ENCODE results near the gene PEMT.

DNA sequence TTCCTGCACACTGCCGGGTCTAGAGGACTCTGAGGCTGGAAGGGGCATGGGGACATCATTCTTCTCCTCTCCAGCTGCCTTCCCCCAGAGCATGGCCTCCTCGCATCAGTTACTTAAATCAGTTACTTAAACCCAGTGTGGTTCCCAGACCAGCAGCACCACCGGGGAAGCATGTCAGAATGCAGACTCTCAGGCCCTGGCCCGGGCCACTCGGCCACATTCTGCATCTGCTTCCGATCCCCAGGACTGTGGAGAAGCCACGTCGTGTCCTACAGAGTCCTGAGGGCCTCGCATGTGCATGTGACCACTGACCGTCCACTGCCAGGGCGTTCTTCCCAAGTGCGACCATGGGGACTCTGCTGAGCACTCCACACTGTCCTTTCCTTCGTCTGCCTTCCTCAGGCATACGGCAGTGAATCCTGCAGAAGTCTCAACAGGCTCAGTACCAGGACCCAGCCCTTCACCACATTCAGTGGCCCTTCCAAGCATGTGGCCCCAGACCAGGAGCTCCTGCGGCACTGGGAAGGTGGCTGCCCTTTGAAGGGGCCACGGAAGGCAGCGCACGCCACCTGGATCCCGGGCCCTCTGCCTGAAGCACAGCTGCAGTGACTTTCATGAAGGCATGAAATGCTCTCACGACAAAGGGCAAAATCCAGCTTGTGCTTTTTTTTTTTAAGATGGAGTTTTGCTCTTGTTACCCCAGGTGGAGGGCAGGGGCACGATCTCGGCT is 48.4 kb downstream of the PEMT start:
- TF ChIP-seq, protein P1, sequence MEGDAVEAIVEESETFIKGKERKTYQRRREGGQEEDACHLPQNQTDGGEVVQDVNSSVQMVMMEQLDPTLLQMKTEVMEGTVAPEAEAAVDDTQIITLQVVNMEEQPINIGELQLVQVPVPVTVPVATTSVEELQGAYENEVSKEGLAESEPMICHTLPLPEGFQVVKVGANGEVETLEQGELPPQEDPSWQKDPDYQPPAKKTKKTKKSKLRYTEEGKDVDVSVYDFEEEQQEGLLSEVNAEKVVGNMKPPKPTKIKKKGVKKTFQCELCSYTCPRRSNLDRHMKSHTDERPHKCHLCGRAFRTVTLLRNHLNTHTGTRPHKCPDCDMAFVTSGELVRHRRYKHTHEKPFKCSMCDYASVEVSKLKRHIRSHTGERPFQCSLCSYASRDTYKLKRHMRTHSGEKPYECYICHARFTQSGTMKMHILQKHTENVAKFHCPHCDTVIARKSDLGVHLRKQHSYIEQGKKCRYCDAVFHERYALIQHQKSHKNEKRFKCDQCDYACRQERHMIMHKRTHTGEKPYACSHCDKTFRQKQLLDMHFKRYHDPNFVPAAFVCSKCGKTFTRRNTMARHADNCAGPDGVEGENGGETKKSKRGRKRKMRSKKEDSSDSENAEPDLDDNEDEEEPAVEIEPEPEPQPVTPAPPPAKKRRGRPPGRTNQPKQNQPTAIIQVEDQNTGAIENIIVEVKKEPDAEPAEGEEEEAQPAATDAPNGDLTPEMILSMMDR (IDR thresholded peaks at IDR 0.05; ENCODE audit: low read length): no peak
- TF ChIP-seq EZH2 (IDR thresholded peaks at IDR 0.05; ENCODE audit: borderline replicate concordance, low read length): no peak
